Loucy (cell line): ENCODE measurements around the gene PCBP3.

ENCODE experiments used
- EZH2phosphoT487 ChIP-seq: fragments of 200-600 bp; IDR thresholded peaks from 2 replicates; pipeline ENCODE4 v1.6.1; 2018; ENCODE audit warnings: antibody characterized with exemption, mild to moderate bottlenecking, moderate library complexity, borderline replicate concordance
- TF ChIP-seq, protein P1 (sequence below): fragments of 200-600 bp; sonication (generic); conservative IDR thresholded peaks from 2 replicates; pipeline ENCODE4 v1.5.1; 2014; ENCODE audit warnings: mild to moderate bottlenecking, antibody characterized with exemption, low read length

DNA sequence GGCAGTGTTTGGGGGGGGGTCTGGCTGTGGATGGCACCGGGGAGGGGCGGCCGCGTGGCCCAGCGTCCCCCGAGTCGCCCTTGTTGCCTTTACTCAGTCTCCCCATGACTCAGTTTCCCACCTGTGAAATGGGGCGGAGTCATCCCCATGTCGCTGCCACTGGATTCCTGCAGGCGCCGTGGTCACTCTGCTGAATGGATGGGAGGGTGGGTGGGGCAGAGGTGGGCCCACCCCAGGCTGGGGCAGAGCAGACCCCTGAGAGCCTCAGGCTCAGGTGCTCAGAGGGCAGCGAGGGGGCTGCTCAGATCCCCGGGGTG is 340.1 kb downstream of the PCBP3 start:
- TF ChIP-seq, protein P1, sequence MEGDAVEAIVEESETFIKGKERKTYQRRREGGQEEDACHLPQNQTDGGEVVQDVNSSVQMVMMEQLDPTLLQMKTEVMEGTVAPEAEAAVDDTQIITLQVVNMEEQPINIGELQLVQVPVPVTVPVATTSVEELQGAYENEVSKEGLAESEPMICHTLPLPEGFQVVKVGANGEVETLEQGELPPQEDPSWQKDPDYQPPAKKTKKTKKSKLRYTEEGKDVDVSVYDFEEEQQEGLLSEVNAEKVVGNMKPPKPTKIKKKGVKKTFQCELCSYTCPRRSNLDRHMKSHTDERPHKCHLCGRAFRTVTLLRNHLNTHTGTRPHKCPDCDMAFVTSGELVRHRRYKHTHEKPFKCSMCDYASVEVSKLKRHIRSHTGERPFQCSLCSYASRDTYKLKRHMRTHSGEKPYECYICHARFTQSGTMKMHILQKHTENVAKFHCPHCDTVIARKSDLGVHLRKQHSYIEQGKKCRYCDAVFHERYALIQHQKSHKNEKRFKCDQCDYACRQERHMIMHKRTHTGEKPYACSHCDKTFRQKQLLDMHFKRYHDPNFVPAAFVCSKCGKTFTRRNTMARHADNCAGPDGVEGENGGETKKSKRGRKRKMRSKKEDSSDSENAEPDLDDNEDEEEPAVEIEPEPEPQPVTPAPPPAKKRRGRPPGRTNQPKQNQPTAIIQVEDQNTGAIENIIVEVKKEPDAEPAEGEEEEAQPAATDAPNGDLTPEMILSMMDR: no peak
- TF ChIP-seq EZH2phosphoT487: no peak
